GM18951 (cell line): ENCODE results near the gene TAF1B.

Experiments used
- POLR2A ChIP-seq: IDR thresholded peaks from 4 replicates; pipeline ENCODE4 v1.6.1; 2011; ENCODE audit warnings: mild to moderate bottlenecking; ENCODE audit not compliant: insufficient read length, insufficient read depth; ENCODE audit errors: extremely low read depth
- in situ Hi-C: fragments of 300-500 bp; cut with MboI; formaldehyde crosslinking; loops from one replicate; pipeline ENCODE4 v1.12.0; 2022; ENCODE audit warnings: low sequenced_read_pairs, mixed read lengths, inconsistent platforms; ENCODE audit not compliant: unreplicated experiment

The TAF1B gene

DNA sequence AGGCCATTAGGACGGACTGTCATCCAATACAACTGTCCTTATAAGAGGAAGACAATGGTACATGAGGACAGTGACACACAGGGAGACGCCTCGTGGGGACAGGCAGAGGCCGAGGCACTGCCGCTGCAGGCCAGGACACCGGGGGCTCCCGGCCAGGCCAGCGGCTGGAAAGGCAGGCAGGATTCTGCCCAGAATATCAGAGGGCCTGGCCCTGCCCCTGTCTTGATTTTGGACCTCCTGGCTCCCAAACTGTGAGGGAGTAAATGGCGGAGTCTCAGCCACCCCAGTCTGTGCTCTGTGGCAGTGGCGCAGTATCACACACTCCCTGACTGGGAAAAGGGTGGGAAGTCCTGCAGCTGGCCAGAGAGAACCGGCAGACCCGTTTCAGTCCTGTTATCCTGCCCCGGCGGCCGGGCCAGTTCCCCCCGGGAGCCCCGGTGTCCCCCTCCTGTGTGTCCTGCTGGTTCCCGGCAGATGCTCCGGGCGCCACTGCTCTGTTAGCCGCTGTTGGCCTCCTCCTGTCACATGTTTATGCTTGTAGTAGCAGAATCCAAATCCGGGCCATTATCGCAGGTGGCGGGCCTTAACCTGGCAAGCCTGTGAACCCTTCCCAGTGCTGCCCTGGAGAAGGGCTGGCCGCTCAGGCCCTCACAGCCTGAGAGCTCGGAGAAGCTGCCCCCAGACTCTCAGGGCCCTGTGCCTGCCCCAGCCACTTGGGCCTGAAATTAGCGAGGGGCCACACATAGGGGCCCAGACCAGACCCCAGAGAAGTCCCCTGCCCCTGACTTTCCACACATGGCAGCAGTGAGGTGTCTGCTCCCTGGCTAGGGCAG is 31.4 kb upstream of the TAF1B start:
- no peak for TF ChIP-seq POLR2A
- in situ Hi-C loops = loop anchor here (10.0 to 25.0 kb wide), 2 partner anchors 243 to 625 kb away; partner anchors contain the start of gene ODC1

- no peak for TF ChIP-seq POLR2A
- in situ Hi-C loops = loop anchor here (10.0 to 25.0 kb wide), 2 partner anchors 242 to 624 kb away; partner anchors contain the start of gene ODC1
These were observed 30.3 kb upstream of the TAF1B start for GRCh38 chr2:9812945-9813311.

DNA sequence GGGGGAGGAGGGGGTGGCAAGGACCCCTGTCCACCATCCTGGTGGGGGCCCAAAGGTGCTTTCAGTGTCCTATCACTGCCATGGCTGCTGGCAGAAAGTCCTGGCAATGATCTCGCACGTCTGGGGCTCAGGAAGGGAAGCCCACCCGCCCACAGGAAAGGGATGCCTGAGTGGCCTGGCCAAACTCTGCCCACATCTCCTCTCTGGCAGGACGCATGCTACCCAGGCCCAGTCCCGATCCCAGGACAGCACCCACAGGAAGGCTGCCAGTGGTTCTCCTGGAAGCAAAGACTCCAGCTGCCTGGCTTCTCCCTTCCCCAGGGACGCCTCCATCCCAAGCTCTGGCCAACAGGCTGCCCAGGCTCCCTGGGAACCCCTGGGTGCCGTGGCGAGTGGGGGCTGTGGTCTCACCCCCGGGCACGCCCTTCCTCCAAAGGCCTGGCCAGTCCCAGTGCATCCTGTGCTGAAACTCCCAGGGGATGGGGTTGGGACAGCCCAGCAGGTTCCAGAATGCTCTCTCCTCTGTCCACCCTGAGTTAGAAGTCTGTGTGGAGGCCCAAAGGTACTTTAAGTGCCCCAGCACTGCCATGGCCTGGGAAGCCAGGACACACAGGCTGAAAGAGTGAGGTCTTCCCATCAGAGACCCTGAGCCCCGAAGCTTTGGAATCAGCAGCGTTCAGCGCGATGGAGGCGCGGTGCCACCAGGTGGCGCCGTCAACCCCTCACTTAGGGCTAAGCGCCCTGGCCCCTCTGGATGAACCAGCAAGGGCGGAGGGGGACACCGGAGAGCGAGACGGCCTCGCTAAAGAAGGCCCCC is 29.8 kb upstream of the TAF1B start:
- no peak for TF ChIP-seq POLR2A
- in situ Hi-C loops = loop anchor here (10.0 to 25.0 kb wide), 2 partner anchors 241 to 624 kb away; partner anchors contain the start of gene ODC1

GRCh38 chr2:9814129-9814868 is 29.0 kb upstream of the TAF1B start:
- TF ChIP-seq POLR2A = no peak
- in situ Hi-C loops = loop anchor here (10.0 to 25.0 kb wide), 2 partner anchors 241 to 623 kb away; partner anchors contain the start of gene ODC1

- no peak for TF ChIP-seq POLR2A
- in situ Hi-C loops = loop anchor here (10.0 to 25.0 kb wide), 2 partner anchors 240 to 622 kb away; partner anchors contain the start of gene ODC1
These were observed 28.2 kb upstream of the TAF1B start for GRCh38 chr2:9815076-9815475.

GRCh38 chr2:9815844-9816279 is 27.4 kb upstream of the TAF1B start:
- in situ Hi-C loops = loop anchor here (10.0 to 25.0 kb wide), 2 partner anchors 239 to 621 kb away; partner anchors contain the start of gene ODC1
- TF ChIP-seq POLR2A = no peak

DNA sequence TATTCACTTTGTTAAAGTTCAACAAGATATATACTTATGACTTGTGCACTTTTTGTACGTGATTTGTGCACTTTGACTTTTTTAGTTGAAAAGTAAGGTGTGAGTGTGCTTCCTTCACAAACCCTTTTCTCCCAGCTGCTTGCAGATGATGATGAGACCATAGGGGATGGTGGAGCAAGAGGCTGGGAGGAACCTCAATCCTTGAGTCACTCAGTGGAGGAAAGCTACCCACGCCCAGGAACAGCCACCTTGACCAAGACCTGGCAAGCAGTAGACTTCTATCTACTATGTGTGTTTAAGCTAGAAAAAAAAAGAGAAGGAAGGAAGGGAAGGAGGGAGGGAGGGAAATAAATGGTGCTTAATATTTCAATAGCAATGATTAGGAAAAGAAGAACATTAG is 25.2 kb upstream of the TAF1B start:
- TF ChIP-seq POLR2A = no peak
- in situ Hi-C loops = loop anchor here (10.0 to 25.0 kb wide), 2 partner anchors 237 to 619 kb away; partner anchors contain the start of gene ODC1

DNA sequence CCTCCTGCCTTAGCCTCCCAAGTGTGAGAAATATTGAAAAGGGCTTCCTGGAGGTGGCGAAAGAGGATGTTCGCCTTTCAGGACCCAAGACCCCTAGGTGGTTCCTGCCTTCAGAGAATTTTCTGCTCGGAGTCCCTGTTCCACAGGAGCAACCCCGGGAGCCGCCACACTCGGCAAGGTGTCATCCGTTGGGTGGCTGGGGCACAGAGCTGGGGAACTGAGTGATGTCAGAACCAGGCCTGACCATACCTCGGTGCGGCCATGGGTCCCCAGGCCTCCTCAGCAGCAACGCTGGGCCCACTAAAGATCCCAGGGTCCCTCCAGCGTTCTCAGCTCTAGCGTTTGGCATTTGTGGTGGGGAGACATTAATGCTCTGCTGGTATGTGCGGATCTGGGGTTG is 23.7 kb upstream of the TAF1B start:
- no peak for TF ChIP-seq POLR2A
- in situ Hi-C loops = loop anchor here (10.0 to 25.0 kb wide), 2 partner anchors 235 to 618 kb away; partner anchors contain the start of gene ODC1

DNA sequence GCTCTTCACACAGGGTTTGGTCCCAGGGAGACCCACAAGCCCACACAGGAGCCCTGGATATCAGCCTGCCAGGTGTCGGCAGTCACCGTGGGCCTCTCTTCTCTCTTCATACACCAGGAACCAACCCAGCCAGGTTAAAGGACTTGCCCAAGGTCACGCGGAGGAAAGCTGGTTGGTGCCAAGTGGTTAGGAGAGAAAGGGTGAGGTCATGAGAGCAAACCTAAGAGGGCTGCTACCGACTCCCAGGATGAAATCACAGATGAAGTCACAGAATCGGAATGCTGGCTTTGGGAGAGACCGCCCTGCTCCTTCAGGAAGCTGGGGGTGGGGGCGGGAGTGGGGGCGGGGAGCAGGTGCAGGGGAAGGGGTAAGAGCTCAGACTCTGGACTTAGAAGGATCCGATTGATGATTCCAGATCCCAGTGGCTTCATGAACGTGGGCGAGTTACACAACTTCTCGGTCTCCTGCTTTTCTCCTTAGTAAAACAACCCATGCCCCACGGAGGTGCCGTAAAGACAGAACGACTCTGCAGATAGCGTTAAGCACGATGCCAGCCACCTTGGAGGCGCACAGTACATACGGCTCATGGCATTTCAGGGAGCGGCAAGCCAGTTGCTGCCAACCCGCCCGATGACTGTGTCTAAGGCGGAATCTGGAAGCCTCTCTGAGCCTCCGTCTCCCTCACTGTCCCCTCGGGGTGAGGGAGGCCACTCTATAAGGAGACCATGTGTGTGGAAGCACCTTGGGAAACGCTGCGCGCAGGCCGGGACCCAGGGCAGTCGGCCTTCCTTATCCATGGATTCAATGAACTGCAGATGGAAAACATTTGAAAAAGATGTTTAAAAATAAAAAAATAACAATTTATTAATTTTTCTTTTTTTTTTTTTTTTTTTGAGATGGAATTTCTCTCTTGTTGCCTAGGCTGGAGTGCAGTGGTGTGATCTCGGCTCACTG is 23.0 kb upstream of the TAF1B start:
- TF ChIP-seq POLR2A = no peak
- in situ Hi-C loops = loop anchor here (25.0 kb wide), 1 partner anchor 617 kb away; the partner anchor contains the start of gene ODC1

DNA sequence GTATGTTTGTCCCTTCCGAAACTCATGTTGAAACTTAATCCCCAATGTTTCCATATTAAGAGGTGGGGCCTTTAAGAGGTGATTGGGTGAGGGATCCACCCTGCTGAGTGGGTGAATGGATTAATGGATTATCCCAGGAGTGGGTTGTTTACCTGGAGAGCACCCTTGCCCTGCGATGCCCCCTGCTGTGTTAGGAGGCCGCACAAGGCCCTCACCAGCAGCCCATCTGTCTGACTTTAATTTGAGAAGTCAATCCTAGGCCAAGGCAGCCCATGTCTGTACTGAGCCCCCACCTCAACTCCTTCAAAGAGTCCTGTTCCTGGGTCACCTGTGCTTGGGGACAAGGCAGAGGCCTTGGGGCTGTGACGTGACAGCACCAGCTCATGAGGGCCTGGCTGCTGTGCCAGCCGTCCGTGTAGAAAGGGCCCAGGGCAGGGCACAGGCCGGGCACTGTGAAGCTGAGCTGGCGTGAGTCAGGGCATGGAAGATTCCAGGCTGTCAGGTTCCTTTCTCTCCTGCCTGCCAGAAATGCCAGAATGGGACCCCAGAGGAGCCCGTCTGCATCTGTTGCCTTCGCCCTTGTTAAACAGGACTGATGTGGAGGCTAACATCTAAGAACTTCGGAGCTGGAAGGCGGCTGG is 21.3 kb upstream of the TAF1B start:
- no peak for TF ChIP-seq POLR2A
- in situ Hi-C loops = loop anchor here (25.0 kb wide), 1 partner anchor 615 kb away; the partner anchor contains the start of gene ODC1

DNA sequence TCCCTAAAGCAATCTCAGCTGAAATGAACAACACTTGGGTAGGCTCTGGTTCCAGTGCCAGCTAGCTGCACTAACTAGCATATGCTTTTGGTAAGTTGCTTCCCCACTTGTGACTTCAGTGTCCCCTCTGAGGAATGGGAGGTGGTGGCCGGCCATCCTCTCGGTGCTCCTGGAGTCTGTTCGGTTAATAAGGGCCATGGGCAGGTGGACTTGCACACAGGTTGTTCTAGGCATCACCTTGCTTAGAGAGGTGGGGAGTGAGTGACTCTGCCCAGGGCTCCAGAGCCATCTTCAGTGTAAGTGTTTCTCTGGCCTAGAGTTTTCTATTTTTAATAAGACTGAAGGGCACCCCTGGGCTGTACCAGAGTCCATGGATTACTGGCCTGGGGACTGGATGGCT is 18.8 kb upstream of the TAF1B start:
- in situ Hi-C loops = loop anchor here (25.0 kb wide), 1 partner anchor 613 kb away; the partner anchor contains the start of gene ODC1
- TF ChIP-seq POLR2A = no peak
